Measurements from ENCODE around the gene ITGA1. TPM values are rescaled to one million over a fixed set of nuclear protein-coding genes. Genes with fewer than 3 reads are reported as not detected.
A peak's percentile ranks its signal among the peaks of the same experiment; 100 is the strongest.

The ITGA1 gene
- total RNA-seq, 1 donor = 104 TPM

GRCh38 chr5:52746539-52746938 is 41.2 kb upstream of the ITGA1 start:
- peak; percentile 43 for DNase-seq (ENCODE audit: low read depth)
- H3K4me3 ChIP-seq (ENCODE audit: low read depth, low read length) = no peak overlapping the region
- TF ChIP-seq CTCF (IDR thresholded peaks at IDR 0.05; ENCODE audit: insufficient read depth, low read depth, low read length) = no peak

- no peak overlapping the region for H3K4me3 ChIP-seq (ENCODE audit: low read depth, low read length)
- no peak for TF ChIP-seq CTCF (IDR thresholded peaks at IDR 0.05; ENCODE audit: insufficient read depth, low read depth, low read length)
- DNase-seq (ENCODE audit: low read depth) = no peak
These were observed 39.1 kb upstream of the ITGA1 start for GRCh38 chr5:52748590-52748989.

GRCh38 chr5:52749666-52750065 is 38.0 kb upstream of the ITGA1 start:
- H3K4me3 ChIP-seq (ENCODE audit: low read depth, low read length) = no peak overlapping the region
- no peak for TF ChIP-seq CTCF (IDR thresholded peaks at IDR 0.05; ENCODE audit: insufficient read depth, low read depth, low read length)
- DNase-seq (ENCODE audit: low read depth) = no peak

- TF ChIP-seq CTCF (IDR thresholded peaks at IDR 0.05; ENCODE audit: insufficient read depth, low read depth, low read length) = no peak
- DNase-seq (ENCODE audit: low read depth) = peak; percentile 17
- no peak overlapping the region for H3K4me3 ChIP-seq (ENCODE audit: low read depth, low read length)
These were observed 36.6 kb upstream of the ITGA1 start for GRCh38 chr5:52751137-52751536.

GRCh38 chr5:52754051-52754450 is 33.7 kb upstream of the ITGA1 start:
- no peak for TF ChIP-seq CTCF (IDR thresholded peaks at IDR 0.05; ENCODE audit: insufficient read depth, low read depth, low read length)
- no peak for DNase-seq (ENCODE audit: low read depth)
- no peak overlapping the region for H3K4me3 ChIP-seq (ENCODE audit: low read depth, low read length)

- no peak overlapping the region for H3K4me3 ChIP-seq (ENCODE audit: low read depth, low read length)
- no peak for TF ChIP-seq CTCF (IDR thresholded peaks at IDR 0.05; ENCODE audit: insufficient read depth, low read depth, low read length)
- no peak for DNase-seq (ENCODE audit: low read depth)
These were observed 30.2 kb upstream of the ITGA1 start for GRCh38 chr5:52757527-52757926.

- no peak for DNase-seq (ENCODE audit: low read depth)
- no peak overlapping the region for H3K4me3 ChIP-seq (ENCODE audit: low read depth, low read length)
- TF ChIP-seq CTCF (IDR thresholded peaks at IDR 0.05; ENCODE audit: insufficient read depth, low read depth, low read length) = no peak
These were observed 29.7 kb upstream of the ITGA1 start for GRCh38 chr5:52758014-52758413.

Data from fibroblast of villous mesenchyme (primary cell).